Hematopoietic multipotent progenitor cell treated with erythropoietin and hydrocortisone succinate and interleukin-3 and kit ligand, for 4 days (in vitro differentiated cells): ENCODE results near the gene LCA5L.
"Not testable (repeated sequence)": the region's sequence is repeated elsewhere in the genome, so short reads cannot be mapped to it uniquely, and the experiment has no call there.

Experiments used
- DNase-seq: peaks from one replicate; pipeline ENCODE4 v3.0.0-alpha.2; 2015

Gene LCA5L

DNA sequence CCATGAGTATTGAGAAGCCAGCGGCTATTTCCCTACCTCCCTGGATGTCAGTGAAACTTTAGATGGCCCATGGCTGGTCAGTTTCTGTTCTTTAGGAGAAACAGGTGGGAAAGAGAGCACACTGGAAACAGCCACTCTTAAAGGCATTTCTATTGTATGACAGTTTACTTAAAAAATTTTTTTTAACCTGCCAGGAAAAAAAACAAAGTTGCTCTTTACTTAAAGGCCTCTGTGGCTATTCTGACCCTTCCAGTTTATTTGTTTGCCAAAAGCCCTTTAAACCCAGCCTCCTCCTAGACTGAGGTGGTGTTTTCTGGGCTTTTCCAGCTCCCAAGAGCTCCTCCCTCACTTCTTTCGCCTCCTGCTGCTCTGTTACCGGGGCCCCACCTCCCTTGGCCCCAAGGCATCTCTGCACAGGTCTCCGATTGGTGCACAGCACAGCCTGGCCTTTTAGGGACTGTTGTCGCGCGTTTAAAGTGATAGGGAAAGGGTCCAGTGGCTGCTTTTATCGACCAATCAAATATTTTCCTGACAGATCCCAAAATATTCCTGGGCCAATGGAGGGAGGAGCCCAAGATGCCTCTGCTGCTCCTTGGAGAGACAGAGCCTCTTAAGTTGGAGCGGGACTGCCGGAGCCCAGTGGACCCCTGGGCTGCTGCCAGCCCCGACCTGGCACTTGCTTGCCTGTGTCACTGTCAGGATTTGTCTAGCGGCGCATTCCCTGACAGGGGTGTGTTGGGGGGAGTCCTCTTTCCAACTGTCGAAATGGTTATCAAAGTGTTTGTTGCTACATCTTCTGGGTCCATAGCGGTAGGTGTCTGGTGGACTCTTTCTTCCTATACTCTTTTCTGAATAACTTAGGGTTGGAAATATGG, 6.0 kb upstream of the LCA5L start, which contains the start of gene SH3BGR:
Gene SH3BGR, plus strand, starts transcription at position 639 of the 875 bp plus-strand sequence. Its CDS starts 127 bp downstream, at position 766.
- no peak for DNase-seq

DNA sequence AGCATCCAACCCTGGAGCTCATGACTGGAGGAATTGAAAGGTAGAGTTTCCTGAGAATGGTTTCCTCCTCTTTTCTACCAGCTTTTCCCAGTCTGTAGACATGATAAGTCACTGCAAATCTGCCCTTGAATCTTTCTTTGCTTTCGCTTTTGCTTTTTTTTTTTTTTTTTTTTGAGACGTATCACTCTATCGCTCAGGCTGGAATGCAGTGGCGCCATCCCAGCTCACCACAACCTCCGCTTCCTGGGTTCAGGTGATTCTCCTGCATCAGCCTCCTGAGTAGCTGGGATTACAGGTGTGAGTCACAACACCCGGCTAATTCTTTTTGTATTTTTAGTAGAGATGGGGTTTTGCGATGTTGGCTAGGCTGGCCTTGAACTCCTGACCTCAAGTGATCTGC, 1.7 kb upstream of the LCA5L start:
- DNase-seq, result no peak

DNA sequence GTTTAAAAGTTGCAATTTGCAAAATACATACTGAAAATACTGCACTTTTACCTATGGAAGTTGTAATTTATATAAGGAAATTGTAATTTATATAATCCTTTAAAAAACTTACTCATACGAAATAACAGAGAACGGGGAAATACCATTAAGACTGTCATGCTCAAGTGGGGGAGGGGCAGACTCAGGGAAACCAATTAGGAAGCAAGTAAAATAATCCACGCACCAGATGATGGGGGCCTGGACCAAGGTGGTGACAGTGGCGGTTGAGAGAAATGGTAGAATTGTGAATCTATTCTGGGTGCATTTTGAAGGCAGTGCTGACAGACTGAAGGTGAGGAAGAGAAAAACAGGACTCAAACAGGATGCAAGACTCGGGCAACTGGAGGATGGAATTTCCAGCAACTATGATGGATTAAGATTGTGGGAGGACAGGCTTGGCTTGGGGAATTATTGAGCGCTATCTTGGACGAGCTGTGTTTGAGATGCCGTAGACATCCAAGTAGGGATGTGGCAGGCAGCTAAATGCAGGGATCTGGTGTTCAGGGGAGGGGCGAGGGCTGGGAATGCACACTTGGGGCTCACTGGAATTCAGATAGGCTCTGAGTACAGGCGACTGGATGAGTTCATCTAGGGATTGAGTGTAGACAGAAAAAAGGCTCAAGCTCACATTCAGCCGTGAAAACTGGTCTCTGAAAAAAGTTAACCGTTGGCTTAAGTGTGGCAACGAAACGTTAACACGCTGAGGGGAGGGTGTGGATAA, 977 bp downstream of the LCA5L start:
- DNase-seq, result peak; percentile 14

DNA sequence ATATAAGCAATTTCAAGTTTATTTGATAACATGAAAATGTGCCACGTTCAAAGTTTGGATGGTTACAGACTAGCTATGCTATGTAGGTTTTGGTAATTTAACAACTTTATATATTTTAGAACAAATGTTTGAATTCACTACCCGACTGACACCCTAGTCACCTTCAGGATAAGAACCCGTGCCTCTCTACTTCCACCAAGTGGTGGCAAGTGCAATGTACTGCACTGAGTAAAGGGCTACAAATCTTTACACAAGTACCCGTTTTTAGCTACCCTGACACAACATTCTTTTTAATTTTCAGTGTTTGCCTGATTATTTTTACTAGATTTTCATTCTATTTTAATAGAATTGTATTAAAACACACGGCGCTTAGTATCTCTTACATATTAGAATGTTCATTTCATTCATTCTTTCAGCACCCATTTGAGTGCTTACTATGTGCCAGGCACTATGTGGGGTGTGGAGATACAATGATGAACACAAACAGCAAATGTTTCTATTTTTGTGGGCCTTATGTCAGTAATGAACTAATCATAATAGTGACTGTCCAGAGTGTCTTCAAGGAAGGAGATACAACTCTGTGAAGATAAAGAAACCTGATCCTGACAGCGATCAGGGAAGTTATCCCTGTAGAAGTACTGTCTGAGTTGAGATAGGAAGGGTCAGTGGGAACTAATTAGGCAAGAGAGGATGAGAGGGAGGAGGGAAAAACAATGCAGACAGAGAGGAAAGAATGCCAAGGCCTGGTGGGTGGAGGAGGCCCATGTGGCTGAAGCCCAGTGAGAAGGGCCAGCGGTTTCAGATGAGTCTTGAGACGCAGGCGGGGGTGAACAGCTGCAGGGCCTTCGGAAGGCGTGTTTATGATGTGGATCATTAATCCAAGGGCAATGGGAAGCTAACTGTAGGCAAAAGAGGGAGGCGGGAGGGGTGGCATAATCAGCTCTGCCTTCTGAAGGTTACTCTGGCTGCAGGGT, 3.8 kb downstream of the LCA5L start:
- DNase-seq, result peak; percentile 84

DNA sequence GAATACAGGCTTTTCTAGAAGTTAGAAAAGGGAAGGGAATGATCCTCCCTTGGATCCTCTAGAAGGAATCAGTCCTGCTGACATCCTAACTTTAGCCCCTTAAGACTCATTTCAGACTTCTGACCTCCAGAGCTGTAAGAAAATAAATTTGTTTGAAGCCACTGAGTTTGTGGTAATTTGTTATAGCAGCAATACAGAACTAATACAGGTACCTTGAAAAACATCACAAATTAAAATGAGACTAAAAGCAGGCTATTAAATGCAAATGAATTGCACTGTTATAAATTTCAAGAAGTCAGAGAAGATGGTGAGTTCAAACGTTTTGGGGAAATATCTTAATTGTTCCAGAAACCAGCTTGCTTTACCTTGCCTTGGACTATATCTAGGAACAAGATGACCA, 6.3 kb downstream of the LCA5L start:
- DNase-seq, result no peak

DNA sequence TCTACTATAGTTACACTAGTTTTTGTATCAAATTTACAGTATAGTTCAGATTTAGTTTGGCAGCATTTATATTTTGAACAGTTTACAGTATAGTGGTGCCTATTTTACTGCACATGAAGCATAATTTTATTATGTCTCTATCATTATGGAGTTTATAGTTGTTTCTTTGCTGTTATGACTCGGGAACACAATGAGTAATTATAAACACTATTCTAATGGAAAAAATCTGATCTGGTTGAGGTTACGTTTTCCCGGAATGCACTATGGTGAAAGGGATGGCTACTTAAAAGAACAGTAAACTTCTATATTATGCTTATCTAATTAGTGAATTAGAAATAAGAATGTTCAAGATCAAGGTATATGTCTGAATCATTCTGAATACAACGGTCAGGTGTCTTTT, 10.6 kb downstream of the LCA5L start:
- no peak for DNase-seq

DNA sequence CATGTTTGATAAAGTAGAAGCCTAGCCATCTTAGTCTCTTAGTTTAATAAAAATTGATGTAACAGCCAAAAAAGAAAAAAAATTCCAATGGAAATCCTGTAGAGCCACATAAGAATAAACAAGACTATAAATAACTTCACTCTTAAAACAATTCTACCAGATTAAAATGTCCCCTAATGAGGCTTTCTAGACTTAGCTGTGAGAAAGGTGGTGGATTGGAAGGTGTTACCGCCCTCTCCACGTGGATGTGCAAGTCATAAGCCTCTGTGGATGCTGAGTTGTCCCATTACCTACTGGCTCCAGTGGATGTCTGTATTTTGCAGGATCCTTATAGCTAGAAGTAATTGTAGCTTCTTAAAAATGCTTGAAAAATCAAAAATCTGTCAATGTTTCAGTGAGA, 14.6 kb downstream of the LCA5L start:
- no peak for DNase-seq

DNA sequence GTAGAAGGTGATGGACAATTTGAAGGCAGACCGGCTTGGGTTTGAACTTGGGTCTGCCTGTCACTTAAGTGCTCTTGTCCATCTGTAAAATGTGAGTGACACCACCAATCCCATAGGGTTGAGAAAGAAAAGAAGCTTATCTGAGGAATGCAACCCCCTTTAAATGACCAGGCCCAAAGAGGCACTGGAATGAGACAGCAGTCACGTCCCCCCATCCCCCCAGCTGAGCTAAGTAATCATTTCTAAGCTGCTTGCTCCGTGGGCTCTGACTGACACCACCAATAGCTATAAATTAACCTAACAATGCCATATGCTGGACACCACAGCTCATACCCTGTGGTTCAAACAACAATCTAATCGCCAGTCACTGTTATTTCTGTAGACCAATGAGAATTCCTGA, 15.1 kb downstream of the LCA5L start:
- DNase-seq, result no peak

DNA sequence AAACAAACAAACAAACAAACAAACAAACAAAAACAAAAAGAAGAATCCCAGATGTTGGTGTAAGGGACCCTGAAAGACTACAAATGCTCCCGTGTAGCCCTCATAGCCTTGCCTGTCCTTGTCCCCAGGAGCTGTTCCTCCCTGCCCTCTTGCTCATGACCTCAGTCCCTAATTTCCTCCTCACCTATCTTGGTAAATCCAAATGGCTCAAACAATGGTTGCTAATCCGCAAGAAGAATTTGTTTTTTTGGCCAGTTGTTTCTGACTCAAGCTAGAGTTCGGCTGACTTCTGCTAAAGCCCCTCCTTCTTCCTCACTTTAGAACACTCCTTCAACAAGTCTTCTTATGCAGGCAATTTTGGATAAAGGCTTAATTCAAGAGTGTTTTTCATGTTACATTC, 15.6 kb downstream of the LCA5L start:
- no peak for DNase-seq

DNA sequence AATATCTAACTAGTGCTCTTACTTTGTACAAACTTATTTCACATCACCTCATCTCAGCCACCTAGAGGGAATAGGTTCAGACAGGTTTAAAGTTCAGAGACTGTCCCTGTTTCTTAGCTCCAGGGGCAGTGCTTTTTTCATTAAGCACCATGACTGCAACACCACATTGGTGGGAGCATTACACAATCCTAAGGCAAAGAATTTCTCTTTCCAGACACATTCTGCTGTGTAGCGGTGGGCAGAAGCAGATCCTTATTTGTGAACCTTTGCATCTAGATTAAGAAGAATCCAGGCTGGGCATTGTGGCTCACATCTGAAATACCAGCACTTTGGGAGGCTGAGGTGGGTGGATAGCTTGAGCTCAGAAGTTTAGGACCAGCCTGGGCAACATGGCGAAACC, 16.1 kb downstream of the LCA5L start:
- DNase-seq, result no peak

DNA sequence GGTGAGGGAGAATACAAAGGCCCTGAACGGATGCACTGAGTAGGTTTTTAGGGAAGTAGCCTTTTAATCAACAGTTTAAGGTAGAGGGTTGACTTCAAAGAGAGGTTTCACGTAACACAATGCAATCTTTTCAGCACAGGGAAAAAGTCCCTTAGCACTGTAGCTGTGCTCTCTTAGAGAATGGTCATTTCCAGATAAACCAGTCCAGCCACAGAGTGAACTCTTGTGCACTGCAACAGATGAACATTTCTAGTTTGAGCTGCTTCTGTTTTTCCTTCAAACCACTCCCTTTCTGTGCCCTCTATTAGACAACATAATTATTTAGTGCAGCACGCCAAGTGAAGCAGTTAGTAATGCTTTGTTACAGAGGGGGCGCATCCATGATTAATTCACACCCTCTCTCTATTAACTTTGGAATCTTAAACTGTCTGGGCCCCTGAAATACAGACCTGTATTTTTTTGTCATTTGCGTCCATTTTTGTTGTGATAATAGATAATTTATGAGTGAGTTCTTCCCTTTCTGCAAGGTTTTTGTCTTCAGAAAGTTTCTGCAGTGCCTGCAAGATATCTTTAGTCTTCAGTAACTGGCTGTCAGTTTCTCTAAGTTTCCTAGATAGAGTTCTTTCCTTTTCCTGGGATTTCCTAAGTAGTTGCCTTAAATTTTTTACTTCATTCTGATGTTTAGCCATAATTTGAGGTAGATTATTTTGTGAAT, 22.9 kb downstream of the LCA5L start:
- peak; percentile 29 for DNase-seq

DNA sequence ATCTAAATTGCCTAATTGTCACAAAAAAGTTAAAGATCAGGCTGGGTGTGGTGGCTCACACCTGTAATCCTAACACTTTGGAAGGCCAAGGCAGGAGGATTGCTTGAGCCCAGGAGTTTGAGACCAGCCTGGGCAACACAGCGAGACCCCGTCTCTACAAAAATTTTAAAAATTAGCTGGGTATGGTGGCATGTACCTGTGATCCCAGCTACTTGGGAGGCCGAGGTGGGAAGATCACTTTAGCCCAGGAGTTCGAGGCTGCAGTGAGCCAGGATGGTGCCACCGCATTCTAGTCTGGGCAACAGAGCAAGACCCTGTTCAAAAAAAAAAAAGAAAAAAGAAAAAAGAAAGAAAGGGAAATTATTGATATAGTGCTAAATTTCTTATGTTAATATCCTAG, 26.4 kb downstream of the LCA5L start:
- DNase-seq, result not testable (repeated sequence)

DNA sequence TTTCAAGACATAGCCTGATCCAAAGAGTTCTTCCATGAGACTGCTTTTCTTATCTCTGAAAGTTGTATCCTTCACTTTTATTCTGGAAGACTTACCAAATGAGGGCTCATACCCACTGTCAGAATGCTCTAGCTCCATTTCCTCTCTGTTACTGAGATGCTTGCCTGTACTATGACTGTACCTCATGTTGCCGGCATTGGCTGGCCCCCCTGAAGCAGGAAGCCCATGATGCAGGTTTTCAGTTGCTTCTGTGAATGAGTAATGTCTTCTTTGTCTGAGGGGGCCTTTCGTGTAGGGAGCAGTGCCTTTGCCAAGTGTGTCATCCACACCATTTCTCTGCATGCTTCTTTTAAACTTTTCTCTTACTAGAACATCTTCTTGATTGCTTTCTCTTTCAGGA, 39.5 kb downstream of the LCA5L start:
- no peak for DNase-seq

DNA sequence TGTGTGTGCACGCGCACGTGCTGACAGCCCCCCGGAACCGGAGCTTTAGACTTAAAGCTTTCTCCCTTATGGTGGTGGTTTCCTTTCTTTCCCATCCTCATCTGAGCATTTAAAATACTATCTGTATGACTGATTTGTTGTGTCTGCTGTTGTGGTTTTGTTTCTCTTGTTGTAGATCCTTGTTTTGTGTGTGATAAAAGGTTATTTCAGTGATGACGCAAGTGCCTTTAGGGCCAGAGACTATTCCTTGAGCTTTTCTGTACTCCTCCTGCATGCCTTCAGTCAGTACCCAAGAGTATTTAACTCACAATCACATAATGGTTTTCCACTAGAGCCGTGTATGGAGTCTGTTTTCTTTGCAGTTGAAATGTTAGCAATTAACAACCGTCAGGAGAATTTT, 45.4 kb downstream of the LCA5L start:
- DNase-seq, result no peak

DNA sequence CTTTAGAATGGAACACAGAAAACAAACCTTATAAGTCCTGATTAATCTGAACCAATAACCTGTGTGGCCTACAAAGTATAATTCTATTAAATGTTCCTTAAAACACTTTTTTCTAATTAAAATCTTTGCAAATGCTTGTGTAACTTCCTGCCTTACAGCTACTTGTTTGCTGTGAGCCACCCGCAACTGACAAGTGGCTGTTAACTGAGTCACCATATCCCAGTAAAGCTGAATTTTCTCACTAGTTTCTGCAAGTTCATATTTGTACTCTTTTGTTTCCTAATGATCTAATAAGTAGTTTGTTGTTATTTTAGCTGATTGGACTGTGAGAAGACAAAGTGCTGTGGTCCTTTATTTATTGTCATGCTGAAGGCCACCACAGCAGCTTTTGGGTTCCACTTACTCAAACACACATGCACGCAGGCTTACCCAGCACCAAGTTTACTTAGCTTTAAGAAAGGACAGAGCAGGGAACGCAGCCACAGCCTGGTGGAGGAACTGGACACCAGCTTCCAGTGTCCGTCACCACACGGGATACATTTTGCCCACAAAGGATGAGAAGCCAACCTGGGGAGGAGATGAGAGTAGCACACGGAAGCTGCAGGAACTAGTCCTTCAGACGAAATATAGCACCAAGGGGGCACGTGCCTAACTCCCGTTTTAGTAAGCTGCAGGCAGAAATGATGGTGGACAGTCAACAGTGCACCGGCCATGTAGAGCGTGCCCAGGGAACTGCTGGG, 47.8 kb downstream of the LCA5L start:
- DNase-seq, result peak; percentile 37

DNA sequence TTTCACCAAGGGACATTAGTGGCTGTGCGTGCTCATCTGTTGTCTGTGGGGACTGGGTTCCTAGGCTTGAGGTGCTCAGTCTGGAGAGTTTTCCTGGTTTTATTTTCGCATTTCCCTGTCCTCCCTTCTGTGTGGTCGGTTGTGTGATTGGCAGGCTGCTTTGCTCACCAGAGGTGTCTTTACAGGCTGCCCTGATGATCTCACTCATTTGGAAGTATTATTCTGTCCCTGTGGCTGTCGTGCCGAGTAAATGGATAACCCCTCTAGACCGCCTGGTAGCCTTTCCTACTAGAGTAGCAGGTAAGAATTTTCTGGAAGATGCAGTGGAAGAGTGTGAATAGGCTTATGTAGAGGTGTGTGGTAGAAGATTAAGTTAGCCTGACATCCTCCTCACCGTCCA, 52.6 kb downstream of the LCA5L start:
- DNase-seq, result no peak

DNA sequence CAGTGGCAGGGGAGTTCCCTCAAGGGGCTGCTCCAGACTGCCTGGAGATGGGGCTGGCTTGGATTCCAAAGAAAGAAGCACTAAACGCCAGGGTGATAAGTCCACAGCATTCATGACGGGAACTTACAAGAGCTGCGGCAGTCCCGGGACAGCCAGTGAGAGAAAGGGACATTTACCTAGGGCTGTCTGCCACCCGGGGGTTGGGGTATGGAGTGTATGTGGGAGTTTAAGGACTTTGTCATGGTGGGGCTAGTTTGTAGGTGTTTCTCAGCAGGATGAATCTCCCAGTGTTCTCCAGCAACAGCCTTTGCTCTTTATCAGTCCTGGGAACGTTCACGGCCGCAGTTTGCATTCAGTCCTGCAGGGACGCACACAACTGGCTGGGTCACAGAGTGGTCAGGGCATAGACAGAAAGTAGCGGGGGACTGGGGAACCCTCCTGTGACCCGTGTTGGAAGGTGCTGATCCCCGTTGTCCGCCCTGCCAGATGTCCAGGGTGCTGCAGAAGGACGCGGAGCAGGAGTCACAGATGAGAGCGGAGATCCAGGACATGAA, 55.3 kb downstream of the LCA5L start:
- no peak for DNase-seq

DNA sequence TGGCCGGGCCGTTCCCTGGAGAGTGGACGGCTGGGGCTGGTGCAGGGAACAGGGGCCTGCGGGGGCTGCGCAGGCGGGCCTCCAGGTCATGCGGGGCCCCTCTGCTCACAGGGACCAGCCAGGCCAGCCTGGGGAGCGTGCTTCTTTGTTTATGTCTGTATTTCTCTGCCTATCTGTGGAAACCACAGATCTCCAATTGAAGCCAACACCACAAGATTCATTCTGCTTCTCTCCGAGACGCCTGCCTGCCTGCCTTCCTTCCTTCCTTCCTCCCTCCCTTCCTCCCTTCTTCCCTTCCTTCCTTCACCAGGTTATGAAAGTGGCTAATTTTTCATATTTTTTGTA, 56.8 kb downstream of the LCA5L start:
- no peak for DNase-seq

DNA sequence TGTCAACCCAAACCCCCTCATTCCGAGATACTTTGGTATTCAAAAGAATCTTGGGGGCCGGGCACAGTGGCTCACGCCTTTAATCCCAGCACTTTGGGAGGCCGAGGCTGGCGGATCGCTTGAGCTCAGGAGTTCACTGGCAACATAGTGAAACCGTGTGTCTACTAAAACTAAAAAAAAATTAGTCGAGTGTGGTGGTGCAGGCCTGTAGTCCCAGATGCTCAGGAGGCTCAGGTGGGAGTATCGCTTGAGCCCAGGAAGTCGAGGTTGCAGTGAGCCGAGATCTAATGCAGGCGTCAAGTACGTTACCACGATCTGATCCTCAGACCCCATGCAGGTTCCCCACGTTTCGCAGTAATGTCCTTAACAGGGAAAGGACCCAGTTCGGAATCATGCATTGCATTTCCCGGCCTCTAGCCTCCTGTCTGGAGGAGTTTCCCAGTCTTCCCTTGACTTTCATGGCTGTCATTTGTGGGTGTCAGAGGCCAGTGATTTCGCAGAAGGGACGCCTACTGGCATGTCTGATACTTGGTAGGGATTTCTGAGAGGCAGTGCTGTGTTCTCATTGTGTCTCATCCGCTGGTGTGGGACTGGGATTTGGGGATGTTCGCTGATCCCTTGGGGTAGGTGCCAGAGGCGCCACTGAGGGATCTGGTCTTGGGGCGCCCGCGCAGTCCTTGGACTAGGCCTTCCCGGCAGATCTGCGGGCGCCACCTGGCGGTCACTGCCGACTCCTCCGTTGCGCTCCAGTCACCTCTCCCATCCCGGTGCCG, 57.4 kb downstream of the LCA5L start:
- DNase-seq, result peak; percentile 94

DNA sequence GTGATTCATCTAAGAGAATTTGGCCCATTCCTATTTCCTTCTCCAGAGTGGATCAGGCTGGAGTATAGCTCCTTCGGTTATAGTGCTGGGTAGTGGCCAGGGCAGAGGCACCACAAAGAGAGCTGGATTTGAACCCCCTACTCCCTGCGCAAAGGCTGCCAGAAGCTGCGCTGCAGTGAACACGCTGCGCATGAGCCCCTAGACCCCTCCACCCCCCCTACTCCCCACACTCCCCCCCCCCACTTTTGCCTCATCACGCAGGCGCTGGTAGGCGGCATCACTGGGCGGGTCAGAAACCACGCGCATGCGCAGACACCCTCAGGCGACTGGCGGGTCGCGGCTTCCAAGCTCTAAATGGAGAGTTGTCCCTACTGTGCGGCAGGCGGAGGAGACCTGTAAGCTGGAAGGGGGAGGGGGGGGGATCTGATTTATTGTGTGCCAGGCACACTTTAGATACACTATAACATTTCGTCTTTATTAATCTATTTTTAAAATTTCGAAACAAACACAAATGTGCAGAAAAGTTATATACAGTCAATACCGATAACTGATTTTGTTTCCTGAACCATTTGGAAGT, 58.0 kb downstream of the LCA5L start:
- DNase-seq, result peak; percentile 96
